ENCODE measurements around the gene PDGFD.

PDGFD gene

DNA sequence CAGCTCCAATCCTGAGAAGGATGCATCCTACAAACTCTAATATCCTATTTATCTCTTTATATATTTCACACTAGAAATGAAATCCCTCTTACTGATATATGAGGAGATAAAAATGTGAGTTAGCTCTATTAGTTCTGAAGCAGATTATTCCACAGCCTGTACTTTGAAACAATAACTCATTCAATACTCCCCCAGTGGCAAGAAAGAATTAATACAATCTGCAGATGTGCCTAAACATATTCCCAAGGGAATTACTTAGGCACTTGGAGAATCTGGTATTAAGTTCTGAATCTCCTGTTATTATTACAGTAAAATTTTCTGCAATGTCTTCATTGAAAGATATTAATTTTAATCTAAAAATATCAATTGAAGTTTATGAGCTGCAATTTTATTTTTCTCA is 68.2 kb downstream of the PDGFD start:
- no peak for DNase-seq (ENCODE audit: low read depth in 2 of 3, low spot score in 1 of 3)

DNA sequence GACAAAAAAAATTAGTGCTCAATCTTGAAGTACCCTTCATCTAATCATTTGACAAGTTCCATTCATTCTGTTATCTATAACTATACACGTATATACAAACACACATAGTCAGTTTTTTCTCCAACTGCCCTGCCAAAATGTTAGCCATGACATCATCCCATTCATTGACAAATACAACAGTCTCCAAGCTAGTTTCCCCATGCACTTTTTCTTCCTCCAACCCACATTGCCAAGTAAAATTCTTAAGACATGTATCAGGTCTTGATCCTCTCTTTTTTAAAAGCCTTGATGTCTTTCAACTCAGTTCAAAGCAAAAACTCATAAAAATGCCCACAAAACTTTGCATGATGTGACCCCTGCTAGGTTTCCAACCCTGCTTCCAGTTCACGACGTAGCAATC is 69.4 kb downstream of the PDGFD start:
- DNase-seq (ENCODE audit: low read depth in 2 of 3, low spot score in 1 of 3), result no peak

DNA sequence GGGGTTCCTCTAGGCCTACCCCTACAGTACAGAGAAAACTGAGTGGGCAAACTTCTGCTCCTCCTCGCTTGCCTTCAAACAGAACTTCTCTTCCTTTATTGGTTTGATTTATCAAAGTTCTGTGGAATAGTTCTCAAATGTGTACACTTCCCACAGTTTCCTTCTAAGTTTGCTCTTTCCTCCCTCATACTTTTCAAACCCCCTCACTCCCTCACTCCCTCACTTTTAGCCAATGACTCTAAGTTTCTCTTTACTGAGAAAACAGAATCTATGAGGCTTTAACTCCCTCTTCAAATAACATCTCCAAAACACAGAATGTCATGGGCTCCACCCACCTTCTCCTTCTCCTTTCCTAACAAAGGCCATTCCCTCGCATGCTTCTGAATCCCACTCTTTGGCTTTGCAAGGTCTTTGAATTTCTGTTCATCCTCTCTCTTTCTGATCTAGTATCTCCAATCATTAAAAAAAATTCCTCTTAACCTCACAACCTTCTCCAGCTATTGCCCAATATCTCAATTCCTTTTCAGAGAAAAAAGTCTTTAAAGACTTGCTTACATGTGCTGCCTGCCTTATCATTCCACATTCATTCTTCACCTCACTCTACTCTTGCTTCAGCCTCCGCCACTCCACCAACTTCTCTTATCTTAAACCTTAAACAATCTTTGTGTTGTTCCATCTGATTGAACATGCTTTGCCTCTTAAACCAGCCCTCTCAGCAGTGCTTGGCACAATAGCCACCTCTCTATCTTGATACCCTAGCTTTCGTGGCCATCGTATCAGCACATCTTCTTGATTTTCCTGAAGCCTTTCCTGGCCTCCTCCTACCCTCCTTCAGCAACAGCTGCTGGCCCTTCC is 70.3 kb downstream of the PDGFD start:
- no peak for DNase-seq (ENCODE audit: low read depth in 2 of 3, low spot score in 1 of 3)

DNA sequence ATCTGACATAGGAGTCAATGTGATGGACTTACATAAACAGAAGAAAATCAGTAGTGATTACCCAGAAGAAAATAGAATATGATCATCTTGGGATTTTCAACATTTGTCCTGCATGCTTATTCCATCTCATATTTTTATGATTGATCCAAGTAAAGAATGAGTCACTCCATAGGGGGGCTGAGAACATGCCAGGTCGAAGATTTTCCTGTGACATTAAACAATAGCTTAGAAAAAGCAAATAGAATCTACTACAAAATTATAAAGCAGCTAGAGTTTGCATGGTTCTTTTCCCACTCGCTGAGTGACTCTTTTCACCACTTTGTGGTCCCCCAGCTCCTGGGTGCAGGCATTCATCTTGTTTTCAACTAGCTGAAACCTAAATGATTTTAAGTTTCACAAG is 71.2 kb downstream of the PDGFD start:
- no peak for DNase-seq (ENCODE audit: low read depth in 2 of 3, low spot score in 1 of 3)

DNA sequence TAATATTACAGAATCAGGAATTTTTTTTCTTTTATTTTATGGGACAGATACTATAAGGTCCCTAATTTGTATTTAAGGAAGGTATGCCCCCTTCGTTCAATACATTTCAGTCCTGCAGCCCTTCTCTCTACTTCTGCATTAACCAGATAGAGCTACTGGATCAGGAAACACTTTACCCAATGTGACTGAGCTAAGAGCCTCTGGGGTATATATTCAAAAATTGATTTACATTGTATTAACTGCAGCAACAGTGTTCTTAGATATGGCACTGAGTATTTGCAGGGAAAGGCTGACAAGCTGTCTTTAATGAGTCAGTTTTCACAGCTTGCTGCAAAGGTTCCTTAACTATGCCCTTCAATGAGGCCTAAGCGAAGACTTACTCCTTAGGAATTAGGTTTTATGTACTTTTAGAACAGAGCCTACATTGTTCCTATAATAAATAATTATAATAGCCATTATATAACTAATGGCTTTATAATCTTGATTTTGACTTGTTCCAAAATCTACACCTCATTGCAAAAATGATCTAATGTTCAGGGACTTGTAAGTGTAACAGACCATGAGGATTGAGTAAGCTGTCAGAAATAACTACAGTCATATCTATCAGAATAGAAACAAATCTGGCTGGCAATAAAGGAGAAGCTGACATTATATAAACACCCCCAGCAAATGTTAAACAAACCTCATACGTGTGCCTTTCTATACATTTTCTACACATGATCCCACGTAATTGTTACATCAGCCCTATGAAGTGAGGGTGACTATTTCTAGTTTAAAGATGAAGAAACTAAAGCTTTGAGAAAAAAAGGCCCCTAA is 72.5 kb downstream of the PDGFD start:
- no peak for DNase-seq (ENCODE audit: low read depth in 2 of 3, low spot score in 1 of 3)

DNA sequence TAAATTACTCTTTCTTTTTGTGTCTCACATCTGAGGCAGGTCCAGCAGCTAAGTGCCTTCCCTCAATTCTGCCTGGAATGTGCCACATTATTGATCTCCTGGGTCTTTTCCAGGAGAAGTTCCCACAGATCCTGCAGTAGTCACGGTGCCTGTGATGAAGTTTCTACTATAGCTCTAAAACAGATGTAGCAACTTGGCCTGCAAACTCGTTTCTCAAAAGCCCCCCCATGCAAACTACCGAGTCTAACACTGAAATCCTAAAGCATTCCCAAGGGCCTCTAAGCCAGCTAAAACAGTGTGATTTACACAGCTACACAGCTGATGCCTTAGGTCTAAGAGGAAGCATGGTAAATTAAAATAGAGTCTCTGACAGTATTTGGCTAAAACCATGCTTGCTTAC is 73.2 kb downstream of the PDGFD start:
- DNase-seq (ENCODE audit: low read depth in 2 of 3, low spot score in 1 of 3), result no peak

DNA sequence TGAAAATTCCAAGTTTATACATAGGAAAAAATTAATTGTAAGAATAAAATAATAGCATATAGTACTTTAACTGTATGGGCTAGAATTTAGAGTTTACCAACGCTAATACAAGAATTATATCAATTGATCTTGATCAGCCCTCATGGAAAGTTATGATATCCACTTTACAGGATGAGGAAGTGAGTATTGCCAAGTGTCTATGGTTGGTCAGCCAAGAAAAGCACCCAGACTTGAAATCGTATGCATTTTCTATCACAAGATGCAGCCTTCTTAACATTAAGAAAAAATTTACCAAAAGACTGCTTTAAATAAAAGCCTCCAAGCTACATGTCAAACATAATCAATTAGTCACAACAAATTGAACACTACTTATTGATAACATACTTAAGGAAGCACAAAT is 74.5 kb downstream of the PDGFD start:
- no peak for DNase-seq (ENCODE audit: low read depth in 2 of 3, low spot score in 1 of 3)

DNA sequence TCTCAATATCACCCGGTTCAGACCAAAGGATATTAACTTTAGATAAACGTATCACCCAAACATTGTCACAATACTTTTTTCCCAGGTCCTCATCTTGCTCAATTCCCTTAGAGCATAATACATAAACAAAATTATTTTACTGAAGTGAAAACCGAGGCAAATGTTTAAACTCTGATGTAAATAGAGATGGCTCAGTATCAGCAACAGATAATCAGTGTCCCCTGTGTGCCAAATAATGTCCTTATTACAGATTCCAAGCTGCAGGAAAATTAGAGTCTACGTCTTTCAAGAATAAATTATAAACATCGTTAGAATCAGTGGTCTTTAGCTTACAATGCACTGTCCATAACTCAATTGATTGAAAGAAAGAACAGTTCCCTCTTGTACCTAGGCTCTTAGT is 77.3 kb downstream of the PDGFD start:
- DNase-seq (ENCODE audit: low read depth in 2 of 3, low spot score in 1 of 3), result no peak

DNA sequence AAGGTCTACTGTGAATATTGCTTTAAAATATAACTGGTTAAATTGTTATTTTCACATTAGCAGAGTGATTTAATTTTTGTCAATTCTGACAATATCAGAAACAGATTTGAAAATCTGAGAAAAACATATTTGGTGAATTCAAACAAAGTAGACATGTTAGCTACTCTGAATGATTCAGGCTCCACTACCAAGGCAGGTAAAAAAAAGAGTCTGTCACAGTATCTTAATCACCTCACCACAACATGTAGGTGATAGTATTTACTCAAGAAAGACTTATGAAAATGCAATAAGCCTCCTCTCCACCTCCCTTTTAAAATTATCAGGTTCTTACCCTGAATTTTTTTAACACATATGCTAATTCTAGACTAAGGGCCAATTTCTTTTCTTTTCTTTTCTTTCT is 85.0 kb downstream of the PDGFD start:
- DNase-seq (ENCODE audit: low read depth in 2 of 3, low spot score in 1 of 3), result no peak

DNA sequence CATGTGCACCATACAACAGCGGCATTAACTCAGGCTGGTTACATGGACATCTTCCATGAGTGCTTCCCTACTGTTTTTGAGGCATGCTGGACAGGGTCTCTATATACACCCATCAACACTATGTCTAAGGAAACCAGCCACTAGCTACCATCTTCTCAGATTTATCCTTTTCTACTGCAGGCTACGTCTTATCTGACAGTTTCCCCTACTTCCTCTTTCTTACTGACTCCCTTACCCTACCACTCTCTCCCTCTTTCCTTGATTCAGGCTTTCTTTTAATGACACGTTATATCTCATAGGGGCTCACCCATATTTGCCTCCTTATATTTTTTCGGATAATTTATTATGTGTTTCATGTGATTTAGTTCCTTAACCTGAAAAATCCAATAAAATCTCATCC is 85.7 kb downstream of the PDGFD start:
- no peak for DNase-seq (ENCODE audit: low read depth in 2 of 3, low spot score in 1 of 3)

DNA sequence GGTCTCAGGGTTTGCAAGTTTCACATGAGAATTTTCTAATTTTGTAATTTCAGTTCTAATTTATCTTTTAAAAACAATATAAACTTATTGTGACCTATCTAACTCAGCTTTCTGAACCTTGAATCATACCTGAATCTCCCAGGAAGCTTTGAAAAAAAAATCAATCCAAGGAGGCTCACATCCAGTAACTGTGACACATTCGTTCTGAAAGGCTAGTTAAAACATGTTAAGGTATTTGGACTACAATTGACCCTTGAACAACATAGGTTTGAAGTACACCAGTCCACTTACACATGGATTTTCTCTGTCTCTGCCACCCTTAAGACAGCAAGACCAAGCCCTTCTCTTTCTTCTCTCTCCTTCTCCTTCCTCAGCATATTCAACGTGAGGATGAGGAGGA is 87.5 kb downstream of the PDGFD start:
- DNase-seq (ENCODE audit: low read depth in 2 of 3, low spot score in 1 of 3), result no peak

DNA sequence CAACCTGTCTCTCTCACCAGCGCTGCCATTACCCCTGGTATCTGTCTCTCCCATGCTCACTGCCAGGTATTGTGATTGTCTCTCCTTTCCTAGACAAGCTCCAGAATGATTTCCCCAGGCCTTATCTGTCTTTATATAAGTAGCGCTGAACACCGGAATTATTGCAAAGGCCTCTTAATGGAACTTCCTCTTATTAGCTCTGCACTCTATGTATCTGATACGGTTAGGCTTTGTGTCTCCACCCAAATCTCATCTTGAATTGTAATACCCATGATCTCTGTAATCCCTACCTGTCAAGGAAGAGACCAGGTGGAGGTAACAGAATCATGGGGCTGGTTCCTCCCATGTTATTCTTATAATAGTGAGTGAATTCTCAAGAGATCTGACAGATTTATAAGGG is 88.2 kb downstream of the PDGFD start:
- DNase-seq (ENCODE audit: low read depth in 2 of 3, low spot score in 1 of 3), result no peak

DNA sequence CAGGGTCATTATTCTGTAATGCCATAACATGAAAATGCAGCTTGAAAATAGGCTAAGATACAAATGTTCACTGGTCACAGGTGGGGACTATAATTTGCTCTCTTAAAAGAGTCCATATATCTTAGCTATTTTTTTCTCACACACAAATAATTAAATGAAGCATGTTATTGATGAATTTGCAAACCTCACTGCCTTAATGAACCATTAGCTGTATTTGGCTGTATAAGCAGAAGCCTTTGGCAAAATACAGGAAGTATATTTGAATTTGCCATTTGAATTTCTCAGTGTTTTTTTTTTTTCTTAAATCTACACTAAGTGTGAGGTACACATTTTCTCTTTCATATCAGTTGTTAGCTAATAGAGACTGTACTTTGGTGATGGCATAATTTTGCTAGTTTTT is 88.9 kb downstream of the PDGFD start:
- DNase-seq (ENCODE audit: low read depth in 2 of 3, low spot score in 1 of 3), result no peak

DNA sequence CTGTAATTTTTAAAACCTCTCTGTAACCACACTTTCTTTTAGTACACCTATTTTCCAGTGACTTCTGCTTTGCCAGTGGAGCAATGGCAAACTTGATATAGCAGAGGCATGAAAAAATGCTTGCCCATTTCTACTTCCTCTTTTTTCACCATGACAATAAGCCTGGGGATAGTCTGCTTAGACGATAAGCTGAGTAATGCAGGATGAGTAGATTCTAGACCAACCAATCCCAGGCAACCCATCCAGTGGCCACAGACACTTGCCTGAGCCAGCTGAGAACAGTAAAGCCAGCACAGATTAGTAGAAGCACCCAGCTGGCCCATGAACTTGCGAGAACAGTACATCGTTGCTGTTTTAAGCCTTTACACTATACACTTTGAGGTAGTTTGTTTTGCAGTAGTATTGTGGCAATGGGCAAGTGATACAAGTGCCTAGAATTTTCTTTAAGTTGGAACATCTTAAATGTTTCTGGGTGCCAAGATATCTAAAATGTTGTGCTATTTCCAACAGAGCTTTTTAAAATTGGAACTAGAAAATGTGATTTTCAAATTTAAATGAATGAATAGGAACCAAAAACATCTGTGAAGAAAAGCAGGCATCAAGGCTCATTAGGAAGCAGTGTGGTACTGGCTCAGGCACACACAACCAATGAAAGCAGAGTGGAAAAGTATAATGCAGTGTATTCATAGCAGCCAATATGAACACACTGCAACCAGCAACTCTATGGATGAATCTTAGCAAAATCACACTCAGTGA is 89.8 kb downstream of the PDGFD start:
- no peak for DNase-seq (ENCODE audit: low read depth in 2 of 3, low spot score in 1 of 3)

DNA sequence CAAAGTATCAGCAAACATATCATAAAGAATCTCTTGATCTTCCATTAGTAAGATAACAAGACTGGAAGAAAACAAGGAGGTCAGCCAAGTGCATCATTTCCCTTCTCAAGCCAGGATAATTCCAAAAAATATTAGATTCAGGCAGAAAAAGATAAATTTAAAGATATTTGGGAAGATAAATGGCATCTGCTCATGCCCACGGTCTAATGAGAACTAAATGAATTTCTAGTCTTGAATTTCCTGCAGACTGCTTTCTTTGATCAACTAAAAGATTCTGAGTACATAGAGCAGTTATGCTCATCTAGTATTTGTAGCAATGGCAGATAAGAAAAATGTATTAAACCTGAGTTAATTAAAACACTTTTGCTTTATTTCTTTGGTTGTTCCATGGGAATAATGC is 96.4 kb downstream of the PDGFD start:
- no peak for DNase-seq (ENCODE audit: low read depth in 2 of 3, low spot score in 1 of 3)

DNA sequence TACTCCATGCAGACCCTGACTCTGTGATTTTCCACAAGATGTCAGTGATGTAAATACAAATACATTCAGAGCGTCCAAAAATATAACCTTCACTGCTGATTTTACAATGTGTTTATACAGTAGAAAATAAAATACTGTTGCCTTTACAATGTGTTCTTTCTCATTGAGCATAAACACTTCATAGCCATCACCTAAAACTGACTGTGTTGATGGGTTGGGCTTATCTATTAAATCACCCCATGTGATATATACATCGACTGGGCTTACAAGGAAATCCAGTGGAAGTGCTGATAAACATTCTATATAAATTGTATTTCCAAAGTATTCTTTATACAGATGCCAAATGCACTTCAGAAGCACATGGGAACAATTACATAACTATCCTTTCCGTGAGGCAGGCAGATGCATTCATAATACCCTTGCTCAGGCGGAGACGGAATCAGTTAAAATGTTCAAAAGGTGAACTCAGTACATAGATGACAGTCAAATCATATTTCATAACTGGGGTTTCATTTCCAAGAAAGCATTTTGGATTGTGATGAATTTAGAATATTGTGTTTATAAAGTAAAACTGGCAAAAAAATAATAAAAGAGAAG is 99.8 kb downstream of the PDGFD start:
- DNase-seq (ENCODE audit: low read depth in 2 of 3, low spot score in 1 of 3), result no peak

DNA sequence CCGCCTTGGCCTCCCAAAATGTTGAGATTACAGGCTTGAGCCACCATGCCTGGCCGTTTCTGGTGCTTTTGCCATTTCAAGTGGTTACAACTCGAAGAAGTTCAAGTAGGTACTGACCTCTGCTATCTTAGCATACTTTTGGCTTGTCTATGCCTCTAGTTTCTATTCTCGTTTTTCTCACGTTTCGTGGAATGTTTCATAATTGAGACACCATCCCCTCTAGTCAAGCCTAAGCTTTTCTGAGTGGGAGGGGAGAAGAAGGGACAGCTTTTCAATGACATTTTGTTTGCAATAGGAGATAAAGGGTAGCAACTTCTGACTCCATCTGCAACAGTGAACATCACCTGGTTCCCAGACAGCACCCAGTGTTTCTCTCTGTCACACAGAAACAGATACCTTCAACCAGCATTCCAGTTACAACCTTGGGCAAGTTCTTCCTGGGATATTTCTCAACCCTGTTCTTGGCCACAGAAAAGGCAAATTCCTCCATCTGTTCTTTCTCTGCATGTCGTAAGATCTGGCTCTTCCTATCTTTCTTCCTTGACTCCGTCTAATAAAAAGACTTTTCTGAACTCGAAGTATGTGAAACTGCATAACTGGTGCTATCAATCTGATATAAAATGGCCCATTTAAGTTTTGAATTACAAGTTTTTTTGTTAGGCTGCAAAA is 102.0 kb downstream of the PDGFD start:
- no peak for DNase-seq (ENCODE audit: low read depth in 2 of 3, low spot score in 1 of 3)

DNA sequence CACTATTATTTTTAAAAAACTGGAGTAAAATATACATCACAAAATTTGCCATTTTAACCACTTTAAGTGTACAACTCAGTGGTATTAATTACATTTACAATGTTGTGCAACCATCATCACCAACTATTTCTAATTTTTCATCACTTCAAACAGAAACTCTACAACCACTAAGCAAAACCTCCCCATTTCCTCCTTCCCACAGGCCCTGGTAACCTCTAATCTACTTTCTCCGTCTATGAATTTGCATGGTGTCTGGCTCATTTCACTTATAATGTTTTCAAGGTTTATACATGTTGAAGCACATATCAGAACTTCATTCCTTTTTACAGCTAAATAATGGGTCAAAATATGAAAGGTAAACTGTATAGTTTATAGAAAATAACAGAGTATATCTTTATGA is 103.1 kb downstream of the PDGFD start:
- DNase-seq (ENCODE audit: low read depth in 2 of 3, low spot score in 1 of 3), result no peak

DNA sequence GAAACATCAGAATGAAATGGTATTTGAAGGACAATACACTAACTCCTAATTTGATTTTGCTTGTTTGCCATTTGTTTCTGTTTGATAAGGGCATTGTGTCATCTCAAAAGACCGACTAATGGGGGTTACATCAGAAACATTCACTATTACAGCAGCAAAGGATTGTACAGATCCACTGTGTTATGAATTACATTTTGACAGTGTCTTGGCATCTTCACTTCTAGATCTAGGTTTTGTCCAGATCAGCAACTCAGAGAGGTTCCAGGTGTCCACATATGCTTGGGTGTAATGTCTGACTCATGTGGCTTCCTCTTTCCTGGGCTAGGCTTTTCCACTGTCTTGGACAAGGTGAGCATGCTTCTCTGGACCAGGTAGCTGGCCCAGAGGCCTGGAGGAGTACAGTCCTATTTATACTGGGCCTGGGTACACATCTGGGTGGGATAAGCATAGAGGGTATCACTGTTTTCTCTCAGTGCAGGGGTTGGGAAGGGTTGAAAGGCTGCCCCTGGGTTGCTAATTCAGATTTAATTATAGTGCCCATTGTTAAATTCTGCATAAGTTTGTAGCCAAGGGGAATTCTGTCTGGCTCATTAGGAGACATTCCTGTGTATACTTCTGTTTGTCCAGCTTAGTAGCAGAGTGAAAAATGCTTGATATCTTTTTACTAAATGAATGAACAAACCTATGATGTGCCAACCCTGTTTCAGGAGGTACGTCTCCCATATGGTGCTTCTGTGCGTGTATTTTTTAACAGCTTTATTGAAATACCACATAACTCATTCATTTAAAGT is 103.7 kb downstream of the PDGFD start:
- no peak for DNase-seq (ENCODE audit: low read depth in 2 of 3, low spot score in 1 of 3)

DNA sequence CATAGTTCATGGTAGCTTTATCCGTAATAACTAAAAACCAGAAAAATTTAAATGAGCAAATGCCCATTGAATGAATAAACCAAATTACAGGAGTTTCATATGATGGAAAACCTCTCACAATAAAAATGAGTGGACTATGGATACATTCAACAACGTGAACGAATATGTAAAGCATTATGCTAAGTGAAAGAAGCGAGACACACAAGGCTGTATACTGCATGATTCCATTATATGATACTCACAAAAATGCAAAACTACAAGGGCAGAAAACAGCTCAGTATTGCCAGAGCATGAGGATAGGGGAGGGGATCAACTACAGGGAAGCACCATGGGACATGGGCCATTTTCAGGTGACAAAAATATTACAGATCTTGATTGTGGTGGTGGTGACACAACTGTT is 105.3 kb downstream of the PDGFD start:
- DNase-seq (ENCODE audit: low read depth in 2 of 3, low spot score in 1 of 3), result no peak

Data from stimulated activated CD4-positive, alpha-beta T cell treated with anti-CD3 and anti-CD28 coated beads, Interleukin-12 subunit alpha, Interleukin-12 subunit beta, amount 100 ng/mL, for 48 hours (primary cell).